Activated CD4-positive, alpha-beta T cell treated with anti-CD3 and anti-CD28 coated beads for 1 hour (primary cell): ENCODE results near the gene FAM131C.
"Not testable (repeated sequence)": the region's sequence is repeated elsewhere in the genome, so short reads cannot be mapped to it uniquely, and the experiment has no call there.

Experiments
- DNase-seq: peaks from one replicate; pipeline ENCODE4 v3.0.0-alpha.2; 2020

FAM131C gene

GRCh38 chr1:16032388-16033102 lies 40.9 kb downstream of the FAM131C start:
- no peak for DNase-seq

GRCh38 chr1:16031551-16031950 lies 41.9 kb downstream of the FAM131C start:
- no peak for DNase-seq

- DNase-seq, result no peak
Observed at GRCh38 chr1:16029288-16029687, 44.2 kb downstream of the FAM131C start.

GRCh38 chr1:16029003-16029268 lies 44.5 kb downstream of the FAM131C start:
- not testable (repeated sequence) for DNase-seq

- no peak for DNase-seq
Observed at GRCh38 chr1:16028237-16029002, 45.0 kb downstream of the FAM131C start.

GRCh38 chr1:16026723-16027484 lies 46.5 kb downstream of the FAM131C start:
- DNase-seq, result no peak

- not testable (repeated sequence) for DNase-seq
Observed at GRCh38 chr1:16026302-16026701, 47.1 kb downstream of the FAM131C start.

GRCh38 chr1:16023050-16023653 lies 50.3 kb downstream of the FAM131C start:
- no peak for DNase-seq

- DNase-seq, result no peak
Observed at GRCh38 chr1:16022393-16022792, 51.1 kb downstream of the FAM131C start.

- DNase-seq, result no peak
Observed at GRCh38 chr1:16021681-16022080, 51.8 kb downstream of the FAM131C start, which contains the start of gene CLCNKA. CLCNKA (plus strand) TSS chr1:16022036; CDS start chr1:16022620, 584 bp downstream.

GRCh38 chr1:16020878-16021277 lies 52.6 kb downstream of the FAM131C start:
- not testable (repeated sequence) for DNase-seq

GRCh38 chr1:16020325-16020724 lies 53.1 kb downstream of the FAM131C start:
- DNase-seq, result no peak

GRCh38 chr1:16019644-16020277 lies 53.7 kb downstream of the FAM131C start:
- DNase-seq, result no peak

GRCh38 chr1:16018749-16019643 lies 54.5 kb downstream of the FAM131C start:
- no peak for DNase-seq

- DNase-seq, result no peak
Observed at GRCh38 chr1:16018308-16018707, 55.1 kb downstream of the FAM131C start.

GRCh38 chr1:16017461-16018303 lies 55.8 kb downstream of the FAM131C start, which contains the start of gene HSPB7:
HSPB7 (minus strand) TSS chr1:16018043; CDS start chr1:16017963, 80 bp downstream.
- DNase-seq, result no peak

- DNase-seq, result no peak
Observed at GRCh38 chr1:16017076-16017460, 56.4 kb downstream of the FAM131C start.

GRCh38 chr1:16015960-16016901 lies 57.2 kb downstream of the FAM131C start:
- DNase-seq, result no peak

- DNase-seq, result no peak
Observed at GRCh38 chr1:16015491-16015890, 58.0 kb downstream of the FAM131C start.
